ENCODE measurements around the gene KIAA1671.

DNA sequence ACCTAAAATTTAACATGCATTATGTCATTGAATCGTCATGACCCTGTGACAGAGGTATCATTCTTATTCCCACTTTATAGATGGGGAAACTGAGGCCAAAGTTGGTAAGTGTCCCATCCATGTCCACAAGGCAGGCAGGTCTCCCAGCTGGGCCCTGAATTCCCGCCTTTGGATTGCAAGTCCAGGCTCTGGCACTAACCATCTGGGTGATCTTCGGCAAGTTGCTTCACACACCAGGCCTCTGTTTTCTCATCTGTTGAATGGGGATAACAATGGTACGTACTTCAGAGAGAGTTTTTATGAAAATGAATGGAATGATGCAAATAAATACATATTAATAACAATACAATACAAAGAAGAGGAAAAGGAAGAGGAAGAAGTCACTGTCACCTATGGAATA is 250.6 kb downstream of the KIAA1671 start:
- no peak for TF ChIP-seq EZH2 (IDR thresholded peaks at IDR 0.05; ENCODE audit: borderline replicate concordance, insufficient read depth, low read depth, low read length, poor library complexity, severe bottlenecking)
- TF ChIP-seq, protein P1, sequence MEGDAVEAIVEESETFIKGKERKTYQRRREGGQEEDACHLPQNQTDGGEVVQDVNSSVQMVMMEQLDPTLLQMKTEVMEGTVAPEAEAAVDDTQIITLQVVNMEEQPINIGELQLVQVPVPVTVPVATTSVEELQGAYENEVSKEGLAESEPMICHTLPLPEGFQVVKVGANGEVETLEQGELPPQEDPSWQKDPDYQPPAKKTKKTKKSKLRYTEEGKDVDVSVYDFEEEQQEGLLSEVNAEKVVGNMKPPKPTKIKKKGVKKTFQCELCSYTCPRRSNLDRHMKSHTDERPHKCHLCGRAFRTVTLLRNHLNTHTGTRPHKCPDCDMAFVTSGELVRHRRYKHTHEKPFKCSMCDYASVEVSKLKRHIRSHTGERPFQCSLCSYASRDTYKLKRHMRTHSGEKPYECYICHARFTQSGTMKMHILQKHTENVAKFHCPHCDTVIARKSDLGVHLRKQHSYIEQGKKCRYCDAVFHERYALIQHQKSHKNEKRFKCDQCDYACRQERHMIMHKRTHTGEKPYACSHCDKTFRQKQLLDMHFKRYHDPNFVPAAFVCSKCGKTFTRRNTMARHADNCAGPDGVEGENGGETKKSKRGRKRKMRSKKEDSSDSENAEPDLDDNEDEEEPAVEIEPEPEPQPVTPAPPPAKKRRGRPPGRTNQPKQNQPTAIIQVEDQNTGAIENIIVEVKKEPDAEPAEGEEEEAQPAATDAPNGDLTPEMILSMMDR (IDR thresholded peaks at IDR 0.05): no peak
